GM12874 (cell line): ENCODE measurements around the gene KRTAP20-4.

Experiments used
- CTCF ChIP-seq: IDR thresholded peaks from 2 replicates; pipeline ENCODE4 v1.5.1; 2011; ENCODE audit warnings: low read depth, mild to moderate bottlenecking, control low read depth, low read length, moderate library complexity; ENCODE audit not compliant: insufficient read depth

KRTAP20-4 gene

GRCh38 chr21:30600787-30601186 lies 19.6 kb upstream of the KRTAP20-4 start, which contains the start of gene KRTAP22-1:
Gene KRTAP22-1, plus strand, starts transcription at chr21:30601087.
- no peak for TF ChIP-seq CTCF

- no peak for TF ChIP-seq CTCF
Observed at GRCh38 chr21:30605968-30606367, 14.5 kb upstream of the KRTAP20-4 start.

- TF ChIP-seq CTCF, result no peak
Observed at GRCh38 chr21:30612132-30612531, 8.3 kb upstream of the KRTAP20-4 start.

- no peak for TF ChIP-seq CTCF
Observed at GRCh38 chr21:30613836-30614235, 6.6 kb upstream of the KRTAP20-4 start, which contains the start of gene KRTAP6-1. Gene KRTAP6-1, minus strand, starts transcription at chr21:30613930. Its CDS starts 26 bp downstream, at chr21:30613904.

GRCh38 chr21:30615199-30615598 lies 5.2 kb upstream of the KRTAP20-4 start:
- no peak for TF ChIP-seq CTCF

GRCh38 chr21:30616125-30616524 lies 4.3 kb upstream of the KRTAP20-4 start, which contains the start of gene KRTAP20-1:
Gene KRTAP20-1, plus strand, starts transcription at chr21:30616425. Its CDS starts 30 bp downstream, at chr21:30616455.
- no peak for TF ChIP-seq CTCF

GRCh38 chr21:30620080-30620479 lies 347 bp upstream of the KRTAP20-4 start:
- TF ChIP-seq CTCF, result no peak
